ENCODE measurements around the gene RNF34. TPM values are rescaled to one million over a fixed set of nuclear protein-coding genes. Genes with fewer than 3 reads are reported as not detected.

Gene RNF34
- total RNA-seq, 2 donors from 2014 or later, result 72.6 to 74.7 TPM

- Histone ChIP-seq H3K27me3 (ENCODE audit: control insufficient read depth, insufficient read depth, low read length, poor library complexity, severe bottlenecking) (no peaks in the 10 kb centered on the region), H3K36me3 (ENCODE audit: control insufficient read depth, insufficient read depth, low read length) (peaks cover 61% of the 10 kb centered on the region), H3K9me3 (ENCODE audit: control insufficient read depth, low read length) (no peaks in the 10 kb centered on the region), H3K4me3 (ENCODE audit: low read length) (no peak overlapping the region), H3K27ac (ENCODE audit: low read depth, low read length) (no peak overlapping the region), H3K4me1 (ENCODE audit: control insufficient read depth, insufficient read depth, low read length) (no peaks in the 10 kb centered on the region), H3K9ac (ENCODE audit: extremely low read depth, low read length, poor library complexity, severe bottlenecking) (no peak overlapping the region)
- peaks cover 18% of the 10 kb centered on the region for H3K4me1 Mint-ChIP-seq
- no peaks in the 10 kb centered on the region for H3K9me3 Mint-ChIP-seq
- no peak for DNase-seq
- no peak for TF ChIP-seq CTCF (conservative IDR thresholded peaks at IDR 0.05)
- peaks cover 55% of the 10 kb centered on the region for H3K36me3 Mint-ChIP-seq (ENCODE audit: low read depth)
- H3K27ac Mint-ChIP-seq, result no peak overlapping the region
- no peaks in the 10 kb centered on the region for H3K27me3 Mint-ChIP-seq (ENCODE audit: insufficient read depth)
- H3K4me3 Mint-ChIP-seq, result no peak overlapping the region
- 92 to 100% methylated on average over 2 of the region's 2 CpGs for WGBS, 2 experiments (ENCODE audit: insufficient coverage in 1 of 2, insufficient read length in 1 of 2)
Observed at GRCh38 chr12:121405211-121405610, 5.3 kb downstream of the RNF34 start.

- no peak overlapping the region for H3K27ac ChIP-seq (ENCODE audit: low read depth, low read length)
- no peak overlapping the region for H3K4me3 Mint-ChIP-seq
- H3K27ac Mint-ChIP-seq, result no peak overlapping the region
- no peak for TF ChIP-seq CTCF (conservative IDR thresholded peaks at IDR 0.05)
- no peak overlapping the region for H3K4me3 ChIP-seq (ENCODE audit: low read length)
- DNase-seq, result no peak
- H3K4me1 ChIP-seq (ENCODE audit: control insufficient read depth, insufficient read depth, low read length), result no peaks in the 10 kb centered on the region
- 100% methylated on average over 1 of the region's 1 CpG for WGBS, 2 experiments (ENCODE audit: insufficient coverage in 1 of 2, insufficient read length in 1 of 2)
- H3K9ac ChIP-seq (ENCODE audit: extremely low read depth, low read length, poor library complexity, severe bottlenecking), result no peak overlapping the region
- no peaks in the 10 kb centered on the region for H3K27me3 ChIP-seq (ENCODE audit: control insufficient read depth, insufficient read depth, low read length, poor library complexity, severe bottlenecking)
- peaks cover 61% of the 10 kb centered on the region for H3K36me3 ChIP-seq (ENCODE audit: control insufficient read depth, insufficient read depth, low read length)
- H3K27me3 Mint-ChIP-seq (ENCODE audit: insufficient read depth), result no peaks in the 10 kb centered on the region
- peaks cover 51% of the 10 kb centered on the region for H3K36me3 Mint-ChIP-seq (ENCODE audit: low read depth)
- no peaks in the 10 kb centered on the region for H3K4me1 Mint-ChIP-seq
- H3K9me3 Mint-ChIP-seq, result no peaks in the 10 kb centered on the region
- no peaks in the 10 kb centered on the region for H3K9me3 ChIP-seq (ENCODE audit: control insufficient read depth, low read length)
Observed at GRCh38 chr12:121413917-121414316, 14.0 kb downstream of the RNF34 start.

GRCh38 chr12:121417847-121418246 lies 17.9 kb downstream of the RNF34 start:
- Mint-ChIP-seq H3K36me3 (ENCODE audit: low read depth) (peaks cover 70% of the 10 kb centered on the region), H3K27me3 (ENCODE audit: insufficient read depth) (no peaks in the 10 kb centered on the region), H3K4me1 (no peaks in the 10 kb centered on the region), H3K4me3 (no peak overlapping the region), H3K27ac (no peak overlapping the region), H3K9me3 (no peaks in the 10 kb centered on the region)
- no peak overlapping the region for H3K27ac ChIP-seq (ENCODE audit: low read depth, low read length)
- no peaks in the 10 kb centered on the region for H3K4me1 ChIP-seq (ENCODE audit: control insufficient read depth, insufficient read depth, low read length)
- H3K9ac ChIP-seq (ENCODE audit: extremely low read depth, low read length, poor library complexity, severe bottlenecking), result no peak overlapping the region
- peaks cover 86% of the 10 kb centered on the region for H3K36me3 ChIP-seq (ENCODE audit: control insufficient read depth, insufficient read depth, low read length)
- H3K4me3 ChIP-seq (ENCODE audit: low read length), result no peak overlapping the region
- no peaks in the 10 kb centered on the region for H3K9me3 ChIP-seq (ENCODE audit: control insufficient read depth, low read length)
- 91 to 94% methylated on average over 6 of the region's 6 CpGs for WGBS, 2 experiments (ENCODE audit: insufficient coverage in 1 of 2, insufficient read length in 1 of 2)
- no peak for TF ChIP-seq CTCF (conservative IDR thresholded peaks at IDR 0.05)
- H3K27me3 ChIP-seq (ENCODE audit: control insufficient read depth, insufficient read depth, low read length, poor library complexity, severe bottlenecking), result no peaks in the 10 kb centered on the region
- no peak for DNase-seq
